GM21786 (cell line): ENCODE data around the gene CRTAC1.

Source experiments
- ATAC-seq: cut with Tn5 transposase; IDR thresholded peaks from one replicate; pipeline ENCODE4 v1.9.1; 2021; ENCODE audit not compliant: unreplicated experiment

Gene CRTAC1

DNA sequence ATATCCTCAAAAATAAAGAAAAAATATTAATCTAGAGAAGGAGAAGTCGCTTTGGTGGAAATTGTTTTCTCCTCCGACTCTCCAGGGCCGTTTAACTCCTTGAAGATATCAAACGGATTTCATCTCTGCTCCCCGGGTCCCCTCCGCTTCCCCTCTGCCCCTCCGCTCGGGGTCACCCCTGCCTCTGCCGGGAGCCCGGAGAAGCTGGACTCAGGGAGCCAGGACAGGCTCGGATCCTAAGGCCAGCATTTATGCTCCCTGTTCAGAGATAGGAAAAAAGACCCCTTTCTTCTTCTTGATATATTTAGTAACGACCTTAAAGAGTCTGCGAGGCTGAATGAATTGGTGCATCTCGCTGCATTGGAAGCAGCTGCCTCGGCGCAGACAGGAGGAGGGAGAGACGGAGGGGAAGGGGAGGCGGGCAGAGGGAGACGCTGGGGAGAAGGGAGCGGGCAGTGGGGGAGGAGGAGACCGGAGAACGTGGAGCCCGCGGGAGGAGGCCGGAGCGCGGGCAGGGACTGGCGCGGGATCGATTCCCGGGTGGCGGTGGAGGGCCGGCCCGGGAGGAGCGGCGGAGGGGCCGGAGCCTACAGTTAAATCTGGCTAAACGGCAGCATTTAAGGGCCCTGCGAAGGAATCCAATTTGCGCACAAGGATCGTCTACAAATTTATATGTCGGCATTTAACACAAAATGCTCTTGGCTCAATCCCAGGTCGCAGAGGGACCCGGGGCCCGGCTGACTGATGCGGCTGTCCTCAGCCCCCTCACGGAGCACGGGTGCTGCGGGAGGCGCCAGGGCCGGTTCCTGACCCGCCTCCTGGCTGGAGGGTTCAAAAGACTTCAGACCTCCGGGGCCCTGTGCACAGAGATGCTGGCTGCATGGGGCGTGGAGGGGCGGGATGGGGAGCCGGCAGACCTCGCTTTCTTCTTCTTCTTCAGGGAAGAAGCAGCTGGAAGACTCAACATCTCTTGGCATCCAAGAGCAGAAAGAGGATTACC lies 55.6 kb downstream of the CRTAC1 start:
- no peak for ATAC-seq

DNA sequence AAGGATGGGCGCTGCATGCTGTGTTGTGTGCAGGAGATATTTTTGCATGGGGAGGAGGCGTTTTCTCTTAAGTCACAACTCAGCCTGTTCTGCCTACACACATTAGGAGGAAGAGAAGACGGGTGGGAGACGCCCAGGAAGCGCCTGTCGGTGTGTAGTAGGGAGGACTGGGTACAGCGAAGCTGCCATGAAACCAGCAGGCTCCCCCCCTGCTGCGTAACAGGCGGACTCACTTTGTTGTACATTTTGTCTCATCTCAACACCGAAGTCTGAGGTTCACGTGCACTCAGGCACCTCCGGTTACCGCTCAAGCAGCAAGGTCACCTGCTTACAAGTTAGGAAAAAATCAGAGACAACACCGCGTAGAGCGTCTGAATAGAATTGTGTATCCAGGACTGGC lies 56.3 kb downstream of the CRTAC1 start:
- no peak for ATAC-seq

DNA sequence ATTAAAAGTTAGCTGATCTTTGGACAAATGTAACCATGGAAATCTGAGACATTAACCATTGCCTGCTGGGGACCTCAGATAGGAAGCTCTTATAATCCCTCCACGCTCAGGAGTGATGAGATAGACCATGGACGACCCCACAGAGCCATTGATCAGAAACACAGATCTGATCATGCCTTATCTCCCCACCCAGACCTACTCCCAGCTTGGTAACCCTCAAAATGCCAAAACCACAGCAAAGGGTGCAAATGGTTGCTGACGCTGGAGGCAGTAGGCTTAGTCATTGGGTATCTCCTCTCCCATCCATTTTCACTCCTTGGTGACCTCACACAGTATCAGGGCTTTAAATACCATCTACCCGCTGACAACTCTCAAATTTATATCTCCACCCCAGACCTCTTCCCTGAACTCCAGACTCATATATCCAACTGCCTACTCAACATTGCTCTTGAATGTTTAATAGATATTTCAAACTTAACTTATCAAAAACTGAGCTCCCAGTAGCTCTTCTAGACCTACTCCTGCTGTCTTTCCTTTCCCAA lies 60.8 kb downstream of the CRTAC1 start:
- ATAC-seq = no peak

DNA sequence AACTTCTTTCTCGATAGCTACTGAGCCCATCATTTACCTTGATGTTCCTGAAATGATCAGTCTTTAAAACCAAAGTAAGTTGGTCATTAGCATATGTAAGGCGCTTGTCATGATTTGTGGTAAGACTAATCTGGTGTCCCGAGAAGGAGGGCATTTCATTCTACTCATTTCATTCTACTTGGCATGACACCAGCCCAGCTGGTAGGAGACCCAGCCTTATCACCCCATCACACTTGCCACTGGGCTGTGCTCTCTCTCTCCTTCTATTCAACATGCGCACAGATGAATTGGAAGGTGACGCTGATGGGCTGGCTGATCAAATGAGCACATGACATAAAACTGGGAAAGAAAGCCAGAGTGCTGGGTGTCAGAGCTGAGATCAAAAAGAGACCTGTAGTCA lies 65.7 kb downstream of the CRTAC1 start:
- ATAC-seq = no peak

DNA sequence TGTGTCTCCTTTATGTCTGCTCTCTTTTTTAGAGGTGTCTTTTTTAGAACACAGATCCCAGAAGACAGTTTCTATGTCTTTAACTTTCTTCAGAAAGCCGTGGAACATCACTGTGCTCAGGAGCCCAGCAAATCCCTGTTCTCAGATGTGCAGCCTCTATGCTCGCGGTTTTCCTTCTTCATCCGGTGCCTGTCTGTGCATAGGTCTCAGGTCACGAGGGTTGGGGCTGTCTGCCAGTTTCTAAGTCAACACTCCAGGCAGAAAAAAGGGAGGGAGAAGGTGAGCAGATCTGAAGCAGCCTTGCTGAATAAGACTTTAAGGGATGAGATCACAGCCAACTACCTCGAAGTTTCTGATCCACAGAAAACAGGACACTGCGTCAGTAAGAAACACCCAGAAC lies 68.5 kb downstream of the CRTAC1 start:
- no peak for ATAC-seq

DNA sequence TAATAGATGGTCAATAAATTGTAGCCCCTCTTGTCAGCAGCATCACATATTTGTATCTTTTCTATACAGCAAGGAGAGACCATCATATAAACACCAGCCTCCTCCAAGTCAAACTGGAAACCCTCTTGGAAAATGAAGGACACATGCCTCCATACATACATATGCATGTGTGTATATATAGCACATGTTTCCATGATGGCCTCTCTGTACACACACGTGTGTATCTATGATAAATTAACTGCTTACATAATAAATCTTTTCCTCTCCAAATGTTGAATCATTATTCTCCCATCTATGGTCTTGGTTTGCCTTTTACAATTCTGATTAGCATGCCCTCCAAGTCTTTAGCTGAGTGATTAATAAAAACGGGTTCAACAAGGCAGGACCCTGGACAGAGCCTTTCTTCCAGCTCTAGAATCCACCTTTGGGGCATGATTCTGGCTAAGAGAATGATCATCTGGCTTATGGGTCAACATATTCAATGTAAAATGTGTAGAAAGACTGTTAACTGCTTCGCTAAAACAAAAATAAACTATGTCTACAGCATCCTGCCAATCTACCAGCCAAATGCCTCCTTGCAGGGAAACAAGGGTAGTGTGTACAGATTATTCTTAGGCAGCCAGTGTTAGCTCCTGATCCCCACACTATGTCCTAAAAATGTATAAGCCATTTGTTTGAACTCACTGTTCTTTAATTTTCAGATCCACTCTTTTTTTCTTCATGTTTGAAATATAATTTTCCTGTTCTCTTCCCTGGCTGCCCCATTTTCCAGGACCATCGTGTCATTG lies 70.0 kb downstream of the CRTAC1 start:
- no peak for ATAC-seq

DNA sequence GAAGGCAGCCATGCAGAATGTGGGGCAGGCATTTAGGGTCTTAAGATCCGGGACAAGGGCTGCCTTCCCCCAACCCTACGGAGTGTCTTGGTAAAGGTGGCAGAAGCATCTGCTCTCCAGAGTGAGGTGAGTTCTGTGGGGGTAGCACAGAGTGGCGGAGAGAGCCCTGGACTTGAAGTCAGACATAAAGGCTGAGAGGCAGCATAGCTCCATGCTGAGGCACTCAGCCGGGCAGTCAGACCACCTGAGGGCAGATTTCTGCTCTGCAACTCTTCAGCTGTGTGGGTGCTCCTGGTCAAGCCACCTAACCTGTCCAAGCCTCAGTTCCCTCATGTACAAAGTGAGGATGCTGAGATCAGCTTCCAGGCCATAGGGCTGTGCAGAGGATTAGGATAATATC lies 81.0 kb downstream of the CRTAC1 start:
- no peak for ATAC-seq

DNA sequence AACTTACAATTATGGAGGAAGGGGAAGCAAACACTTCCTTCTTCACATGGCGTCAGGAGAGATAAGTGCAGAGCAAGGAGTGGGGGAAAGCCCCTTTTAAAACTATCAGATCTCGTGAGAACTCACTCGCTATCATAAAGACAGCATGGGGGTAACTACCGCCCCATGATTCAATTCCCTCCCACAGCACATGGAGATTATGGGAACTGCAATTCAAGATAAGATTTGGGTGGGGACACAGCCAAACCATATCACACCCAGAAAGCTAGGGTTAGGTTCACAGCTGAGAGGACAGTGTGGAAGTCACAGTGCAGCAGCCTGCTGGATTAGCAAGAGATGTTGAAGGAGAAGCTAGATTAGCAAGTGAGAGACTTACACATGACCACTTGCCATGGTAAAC lies 81.6 kb downstream of the CRTAC1 start:
- no peak for ATAC-seq

DNA sequence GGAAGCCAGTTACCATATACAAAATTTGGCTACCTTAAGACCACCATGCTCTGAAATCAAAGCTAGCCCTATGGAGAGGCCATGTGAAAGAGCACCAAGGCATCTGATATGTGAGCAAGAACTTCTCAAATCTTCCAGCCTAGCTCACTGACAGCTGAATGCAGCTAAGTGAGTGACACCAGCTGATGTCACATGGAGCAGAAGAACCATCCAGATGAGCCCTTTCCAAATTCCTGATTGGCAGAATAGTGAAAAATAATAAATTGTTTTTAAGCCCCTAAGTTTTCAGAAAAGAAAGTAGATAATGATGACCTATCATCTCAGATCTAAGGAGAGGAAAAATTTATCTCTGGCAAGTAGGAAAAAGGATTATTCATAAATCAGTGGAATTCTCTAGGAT lies 85.6 kb downstream of the CRTAC1 start:
- ATAC-seq = no peak

DNA sequence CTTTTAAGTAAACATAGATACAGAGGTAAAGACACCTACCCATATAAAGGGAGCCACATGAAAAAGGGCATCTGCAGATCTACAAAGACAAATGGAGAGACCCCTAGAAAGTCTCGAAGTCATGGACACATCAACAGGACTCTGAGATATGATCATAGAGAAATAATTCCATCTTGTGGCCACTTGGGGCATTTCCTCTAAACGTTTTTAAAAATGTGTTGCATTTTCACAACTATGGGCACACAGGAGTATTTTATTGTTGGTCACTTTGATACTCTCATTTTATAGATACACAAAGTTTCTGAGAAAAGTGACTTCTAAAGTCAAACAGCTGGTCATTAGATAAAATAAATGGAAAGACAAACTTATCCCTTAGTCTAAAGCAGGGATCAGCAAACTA lies 87.1 kb downstream of the CRTAC1 start:
- no peak for ATAC-seq

DNA sequence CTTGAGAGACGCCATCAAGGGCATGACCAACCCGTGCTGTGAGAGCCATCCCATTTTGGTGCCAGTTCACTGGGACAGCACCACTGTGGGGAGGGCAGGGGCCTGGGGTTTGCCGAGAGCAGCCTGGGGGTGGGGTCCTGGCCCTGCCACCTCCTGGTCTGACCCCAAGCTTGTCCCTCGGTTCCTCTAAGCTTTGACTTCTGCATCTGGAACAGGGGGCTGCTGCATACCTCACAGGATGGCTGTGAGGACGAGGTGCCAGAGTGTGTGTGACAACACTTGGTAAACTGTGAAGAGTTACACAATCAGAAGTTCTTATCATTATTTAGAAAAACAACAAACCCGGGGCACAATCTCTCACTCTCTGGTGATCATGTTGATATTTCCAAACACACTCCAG lies 89.9 kb downstream of the CRTAC1 start:
- no peak for ATAC-seq

DNA sequence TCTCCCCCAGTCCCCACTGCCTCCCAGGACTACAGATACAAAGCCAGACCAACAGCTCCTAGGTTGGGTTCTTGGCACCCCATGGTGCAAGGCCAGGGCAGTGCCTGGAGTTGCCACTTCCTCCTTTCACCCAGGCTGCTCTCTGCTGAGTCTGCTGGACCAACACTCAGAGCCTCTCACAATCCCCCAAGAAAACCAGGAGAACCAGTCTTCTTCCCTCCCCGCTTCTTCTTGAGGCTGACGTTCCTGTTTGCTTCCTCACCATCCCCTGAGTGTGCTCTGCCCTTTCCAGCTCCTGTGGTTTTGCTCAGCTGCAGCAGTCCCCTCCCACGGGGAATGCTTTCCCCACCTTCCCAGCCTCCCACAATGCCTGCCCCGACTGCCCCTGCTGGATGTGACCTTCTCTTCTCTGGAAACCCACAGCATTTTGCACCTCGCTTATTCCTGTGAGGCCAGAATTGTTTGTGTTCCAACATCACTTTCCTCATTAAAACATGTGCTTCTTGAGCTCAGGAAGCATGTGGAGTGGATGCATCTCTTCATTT lies 90.9 kb downstream of the CRTAC1 start:
- ATAC-seq = no peak

DNA sequence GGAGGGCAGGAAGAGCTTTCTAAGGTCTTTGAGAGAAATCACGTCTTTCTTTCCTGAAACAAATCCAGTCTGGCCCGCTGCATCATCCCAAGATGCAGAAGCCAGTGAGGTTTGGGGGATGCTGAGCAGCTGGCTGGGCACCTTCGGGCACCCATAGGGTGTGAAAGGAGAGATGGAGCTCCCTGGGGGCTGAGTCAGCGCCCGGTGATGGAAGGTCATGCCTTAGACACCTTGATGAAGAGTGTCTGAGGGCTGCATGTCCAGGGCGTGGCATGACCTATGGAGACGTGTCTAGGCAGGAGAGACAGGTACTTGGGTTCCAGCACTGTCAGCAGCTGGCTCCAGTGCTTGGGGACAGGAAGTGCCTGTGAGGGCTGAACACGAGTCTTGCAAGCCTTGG lies 92.5 kb downstream of the CRTAC1 start:
- no peak for ATAC-seq

DNA sequence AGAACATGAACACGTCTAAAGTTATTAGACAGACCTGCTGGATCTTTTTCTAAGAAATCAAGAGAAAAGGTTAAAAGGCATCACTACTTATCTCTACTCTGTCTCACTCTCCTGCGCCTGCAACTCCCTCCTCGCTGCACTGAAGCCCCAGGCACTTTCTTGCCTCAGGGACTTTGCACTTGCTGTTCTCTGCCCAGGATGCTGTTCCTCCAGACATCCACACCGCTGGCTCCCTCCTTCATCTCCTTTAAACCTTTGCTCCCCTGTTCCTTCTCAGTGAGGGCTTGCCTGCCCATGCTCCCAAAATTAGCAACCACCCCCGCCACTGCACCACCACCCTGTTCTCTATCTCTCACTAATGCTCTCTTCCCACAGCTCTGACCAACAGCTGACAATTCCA lies 93.4 kb downstream of the CRTAC1 start:
- no peak for ATAC-seq

DNA sequence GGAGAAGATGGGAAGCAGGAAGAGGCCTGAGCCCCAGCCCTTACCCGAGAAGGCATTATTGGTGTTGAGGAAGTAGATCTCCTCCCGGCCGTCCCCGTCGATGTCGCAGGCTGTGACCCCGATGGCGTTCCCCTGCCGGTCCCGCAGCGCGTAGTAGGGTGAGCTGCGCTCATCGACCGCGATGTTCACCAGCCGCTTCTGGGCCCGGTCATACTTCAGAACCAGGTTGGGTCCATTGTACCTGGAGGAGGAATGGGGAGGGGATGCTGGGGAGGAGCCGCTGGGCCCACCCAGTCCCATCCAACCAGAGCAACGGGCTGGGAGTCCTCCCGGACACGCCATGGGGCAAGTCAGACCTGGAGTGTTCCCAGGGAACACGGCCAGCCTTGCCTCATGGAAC lies 94.3 kb downstream of the CRTAC1 start:
- ATAC-seq = no peak

DNA sequence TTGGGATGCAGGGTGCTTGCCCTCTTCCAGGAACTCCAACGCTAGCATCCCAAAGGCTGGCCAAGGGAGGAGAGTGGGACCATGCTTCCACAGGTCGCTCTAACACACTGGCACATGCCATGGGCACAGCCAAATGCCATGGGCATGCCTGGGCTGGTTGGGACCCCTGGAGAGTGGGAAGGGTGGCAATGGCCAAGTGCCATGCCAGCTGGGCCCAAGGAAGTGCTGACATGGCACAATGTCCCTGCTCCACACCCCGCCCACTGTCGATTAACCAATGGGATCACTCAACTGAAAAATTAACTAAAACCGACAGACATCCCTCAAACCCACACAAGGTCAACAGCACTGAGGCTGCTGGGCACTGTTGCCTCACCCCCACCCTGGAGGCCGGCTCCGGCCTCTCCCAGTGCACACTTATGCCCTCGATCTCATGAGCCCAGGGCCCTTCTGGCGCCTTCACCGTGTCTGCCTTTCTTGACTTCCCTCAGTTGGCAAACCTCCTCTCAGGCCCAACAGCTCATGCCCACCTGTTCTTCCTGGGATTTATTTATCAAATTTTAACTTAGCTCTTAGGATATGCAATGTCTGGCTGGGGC lies 97.4 kb downstream of the CRTAC1 start:
- ATAC-seq = no peak

DNA sequence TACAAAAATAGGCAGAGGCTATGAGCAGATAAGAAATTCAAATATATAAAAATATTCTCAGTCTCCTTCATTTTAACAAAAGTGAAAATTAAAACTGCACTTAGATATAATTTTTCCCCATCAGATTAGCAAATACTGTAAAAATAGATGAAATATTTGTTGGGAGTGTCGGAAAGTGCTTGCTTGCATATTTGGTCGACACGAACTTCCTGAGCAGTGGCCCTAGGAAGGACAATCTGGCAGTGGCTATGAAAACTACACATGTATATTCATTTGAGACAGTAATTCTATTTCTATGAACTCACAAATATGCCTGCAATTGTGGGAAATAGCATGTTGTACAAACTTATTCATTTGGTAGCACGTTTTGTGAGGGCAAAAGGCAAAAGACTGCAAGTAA lies 99.4 kb downstream of the CRTAC1 start:
- no peak for ATAC-seq

DNA sequence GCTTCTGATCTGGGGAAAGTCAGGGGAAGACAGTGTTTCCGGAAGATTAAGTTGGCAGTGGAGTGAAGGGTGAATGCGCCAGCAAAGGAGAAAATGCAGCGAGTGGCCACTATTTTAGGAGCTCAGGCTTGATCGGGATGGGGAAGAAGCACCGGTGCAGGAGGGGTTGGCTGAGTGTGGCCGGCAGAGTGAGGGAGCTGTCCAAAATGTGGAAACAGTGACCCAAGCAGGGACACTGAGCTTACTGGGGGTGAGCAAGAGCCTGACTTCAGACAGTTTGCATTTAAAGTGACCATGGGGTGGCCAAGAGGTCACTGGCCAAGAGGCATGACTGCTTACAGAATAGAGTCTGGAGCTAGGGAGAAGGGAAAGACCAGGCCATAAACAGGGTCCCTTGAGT lies 101.5 kb downstream of the CRTAC1 start:
- no peak for ATAC-seq

DNA sequence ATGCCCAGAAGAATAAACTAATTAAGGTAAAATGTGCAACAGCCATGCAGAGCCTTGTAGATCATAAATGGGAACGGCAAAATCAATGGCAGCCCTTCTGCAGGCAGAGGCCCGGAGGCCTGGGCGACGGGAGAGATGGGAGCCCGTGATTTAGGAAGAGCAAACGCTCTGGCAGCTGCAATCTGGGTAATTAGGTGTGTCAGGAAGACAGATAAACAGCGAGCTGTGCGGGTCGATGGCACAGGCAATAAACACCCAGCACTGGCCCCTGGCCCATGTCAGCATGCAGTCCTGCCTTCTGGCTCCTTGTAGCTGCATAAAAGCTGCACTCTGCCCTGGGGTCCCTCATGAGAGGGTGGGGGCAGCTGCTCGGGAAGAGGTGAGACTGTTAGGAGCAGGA lies 102.8 kb downstream of the CRTAC1 start:
- no peak for ATAC-seq

DNA sequence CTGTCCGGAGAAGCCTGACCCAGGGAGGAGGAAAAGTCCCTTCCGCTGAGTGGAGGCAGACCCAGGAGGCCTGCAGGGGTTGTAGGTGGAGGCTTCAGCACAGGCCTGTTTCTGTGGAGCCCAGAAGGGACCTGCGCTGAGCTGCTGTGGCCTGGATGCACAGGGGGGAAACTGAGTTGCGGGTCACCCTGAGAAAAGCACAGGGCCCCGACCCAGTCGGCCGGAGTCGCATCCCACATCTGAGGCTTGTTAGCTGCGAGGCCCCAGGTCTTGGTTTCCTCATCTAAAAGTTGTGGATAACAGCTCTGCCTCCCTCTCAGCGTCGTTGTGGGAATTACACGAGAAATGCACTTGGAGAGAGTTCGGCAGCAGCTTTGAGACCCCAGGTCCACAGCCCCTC lies 104.4 kb downstream of the CRTAC1 start:
- ATAC-seq = no peak

DNA sequence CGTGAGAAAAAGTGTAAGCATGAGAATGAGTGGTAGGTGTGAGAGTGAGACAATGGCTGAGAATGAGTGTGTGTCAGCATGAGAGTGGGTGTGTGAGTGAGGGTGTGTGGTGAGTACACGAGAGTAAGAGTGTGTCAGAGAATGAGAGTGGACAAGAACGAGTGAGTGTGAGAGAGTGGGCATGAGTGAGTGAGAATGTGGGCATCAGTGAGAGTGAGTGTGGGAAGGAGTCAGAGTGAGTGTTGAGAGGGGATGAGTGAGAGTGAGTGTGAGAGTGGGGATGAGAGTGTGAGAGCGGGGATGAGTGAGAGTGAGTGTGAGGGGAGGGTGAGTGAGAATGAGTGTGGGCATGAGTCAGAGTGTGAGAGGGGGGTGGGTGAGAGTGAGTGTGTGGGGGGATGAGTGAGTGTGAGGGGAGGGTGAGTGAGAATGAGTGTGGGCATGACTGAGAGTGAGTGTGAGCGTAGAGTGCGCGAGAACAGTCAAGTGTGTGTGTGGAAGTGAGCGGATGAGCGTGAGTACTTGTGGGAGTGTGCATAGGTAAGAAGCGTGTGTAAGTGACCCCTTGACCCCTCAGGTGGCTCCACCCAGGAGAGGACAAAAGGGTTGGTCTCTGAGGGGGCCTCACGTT lies 105.0 kb downstream of the CRTAC1 start:
- ATAC-seq = no peak
